Ovary (tissue), 3 donors: ENCODE measurements around the gene CFAP97D2.

ENCODE experiments used
- CTCF ChIP-seq, 3 donors: fragments of 450-650 bp in 2 of 3; fragments of 200-600 bp in 1 of 3; IDR thresholded peaks; one replicate each; pipeline versions ENCODE4 v1.5.1 to v1.8.0; 2016 to 2022; ENCODE audit warnings: antibody characterized with exemption in 3 of 3, mild to moderate bottlenecking in 1 of 3
- EP300 ChIP-seq: sonication (generic); formaldehyde crosslinking; IDR thresholded peaks from one replicate; pipeline ENCODE4 v1.6.1; 2017; ENCODE audit warnings: antibody characterized with exemption
- donor health status: DM: no; HTN: no; CAD: no.

DNA sequence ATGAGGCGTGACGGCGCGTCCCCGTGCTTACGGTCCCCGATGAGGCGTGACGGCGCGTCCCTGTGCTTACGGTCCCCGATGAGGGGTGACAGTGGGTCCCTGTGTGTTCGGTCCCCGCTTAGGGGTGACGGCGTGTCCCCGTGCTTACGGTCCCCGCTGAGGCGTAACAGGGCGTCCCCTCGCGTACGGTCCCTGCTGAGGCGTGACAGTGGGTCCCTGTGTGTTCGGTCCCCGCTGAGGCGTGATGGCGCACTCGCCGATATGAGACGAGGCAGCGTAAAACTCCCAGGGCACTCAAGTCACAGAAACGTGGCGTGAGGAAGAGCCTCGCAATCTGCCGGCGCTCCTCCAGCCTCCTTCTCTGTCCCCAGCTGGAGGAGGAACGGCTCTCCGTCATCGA is 20.9 kb downstream of the CFAP97D2 start:
- TF ChIP-seq CTCF (IDR thresholded peaks at IDR 0.05) = no peak
- TF ChIP-seq EP300 = no peak
